HG03135 (cell line): ENCODE results near the gene UACA.

ENCODE experiments used
- ATAC-seq: cut with Tn5 transposase; IDR thresholded peaks from one replicate; pipeline ENCODE4 v1.9.1; 2021; ENCODE audit warnings: mild to moderate bottlenecking, moderate library complexity; ENCODE audit not compliant: unreplicated experiment

Gene UACA

DNA sequence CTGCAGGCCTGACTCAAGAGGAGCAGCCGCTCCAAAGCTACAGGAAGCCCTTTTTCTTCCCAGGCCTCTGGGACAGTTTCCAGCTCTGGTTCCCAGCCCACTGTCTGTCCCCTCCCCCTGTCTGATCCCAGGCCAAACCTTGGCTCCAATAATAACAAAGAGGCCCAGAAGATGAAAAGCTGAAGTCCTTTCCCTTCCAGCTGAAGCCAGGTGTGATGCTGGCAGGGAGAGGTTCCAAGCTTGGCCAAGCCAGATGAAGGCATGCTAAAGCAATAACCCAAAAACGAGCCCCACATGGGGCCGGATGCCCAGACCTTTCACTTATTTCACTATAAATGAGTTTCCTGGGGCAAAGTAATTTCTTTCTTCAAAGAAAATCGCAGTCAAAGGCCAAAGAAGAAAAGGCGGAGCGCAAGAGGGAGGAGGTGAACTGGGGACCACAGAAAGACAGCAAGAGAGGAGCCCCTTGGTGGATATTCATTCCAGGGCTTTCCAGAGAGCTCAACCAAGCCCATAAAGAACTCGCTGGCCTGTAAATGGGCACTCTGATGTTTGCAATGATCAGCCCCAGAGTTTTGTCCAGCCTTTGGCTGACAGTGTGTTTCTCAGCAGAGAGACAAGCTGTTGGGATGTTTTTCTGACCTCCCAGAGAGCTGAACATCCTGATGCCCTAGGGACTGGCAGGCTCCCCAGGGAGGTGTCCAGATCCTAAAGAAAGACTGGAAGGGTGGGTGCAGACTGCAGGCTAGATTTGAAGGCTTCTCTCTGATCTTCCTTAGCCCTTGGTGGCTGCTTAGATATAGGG, 157.6 kb downstream of the UACA start:
- ATAC-seq = no peak

- ATAC-seq = no peak
Observed at GRCh38 chr15:70604666-70605315, 158.6 kb downstream of the UACA start.
